Measurements from ENCODE around the gene OR2Y1.
"Not testable (repeated sequence)": the region's sequence is repeated elsewhere in the genome, so short reads cannot be mapped to it uniquely, and the experiment has no call there.

The OR2Y1 gene, protein sequence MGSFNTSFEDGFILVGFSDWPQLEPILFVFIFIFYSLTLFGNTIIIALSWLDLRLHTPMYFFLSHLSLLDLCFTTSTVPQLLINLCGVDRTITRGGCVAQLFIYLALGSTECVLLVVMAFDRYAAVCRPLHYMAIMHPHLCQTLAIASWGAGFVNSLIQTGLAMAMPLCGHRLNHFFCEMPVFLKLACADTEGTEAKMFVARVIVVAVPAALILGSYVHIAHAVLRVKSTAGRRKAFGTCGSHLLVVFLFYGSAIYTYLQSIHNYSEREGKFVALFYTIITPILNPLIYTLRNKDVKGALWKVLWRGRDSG

DNA sequence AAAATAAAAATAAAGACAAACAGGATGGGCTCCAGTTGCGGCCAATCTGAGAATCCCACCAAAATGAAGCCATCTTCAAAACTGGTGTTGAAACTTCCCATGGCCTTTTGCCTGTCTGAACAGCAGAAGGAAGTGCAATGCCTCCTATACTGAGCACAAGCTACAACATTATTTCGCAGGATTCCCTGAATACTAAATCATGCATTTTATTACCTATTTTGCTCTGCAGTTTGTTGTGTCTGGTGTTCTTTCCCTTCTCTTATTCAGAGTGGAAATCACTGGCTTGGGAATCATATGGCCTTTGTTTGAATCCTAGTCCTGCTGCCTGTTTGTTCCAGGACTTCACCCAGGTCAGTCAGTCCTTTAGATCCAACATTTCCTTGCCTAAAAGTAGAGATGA, at the start of gene OR2Y1:
Gene OR2Y1 (minus strand): TSS at position 101 of the 400 bp plus-strand sequence. CDS start 0 bp downstream, at position 101.
- DNase-seq (ENCODE audit: low read depth in 1 of 2, low spot score in 1 of 2) = no peak

DNA sequence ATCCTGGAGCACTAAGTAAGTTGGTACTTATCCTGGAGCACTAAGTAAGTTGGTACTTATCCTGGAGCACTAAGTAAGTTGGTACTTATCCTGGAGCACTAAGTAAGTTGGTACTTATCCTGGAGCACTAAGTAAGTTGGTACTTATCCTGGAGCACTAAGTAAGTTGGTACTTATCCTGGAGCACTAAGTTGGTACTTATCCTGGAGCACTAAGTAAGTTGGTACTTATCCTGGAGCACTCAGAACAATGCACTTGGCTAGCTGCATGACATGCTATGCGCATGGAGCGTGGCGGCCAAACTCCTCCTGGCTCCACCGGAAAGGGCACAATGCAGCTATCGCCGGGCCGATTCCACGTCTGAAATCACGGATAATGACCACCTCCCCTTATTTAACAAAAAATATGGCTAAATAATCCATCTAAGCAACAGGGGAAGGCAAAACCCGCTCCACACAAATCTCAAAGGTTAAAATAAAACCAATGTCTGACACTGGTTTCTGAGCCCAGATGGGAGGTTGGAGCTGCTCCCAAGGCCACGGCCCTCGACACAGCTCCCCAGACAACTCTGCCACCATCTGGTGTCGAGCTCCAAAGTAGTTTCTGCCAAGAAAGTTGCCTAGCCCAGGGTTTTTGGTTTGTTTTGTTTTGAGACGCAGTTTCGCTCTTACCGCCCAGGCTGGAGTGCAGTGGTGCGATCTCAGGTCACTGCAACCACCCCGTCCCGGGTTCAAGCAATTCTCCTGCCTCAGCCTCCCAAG, 49.0 kb upstream of the OR2Y1 start:
- DNase-seq (ENCODE audit: low read depth in 1 of 2, low spot score in 1 of 2) = not testable (repeated sequence)

DNA sequence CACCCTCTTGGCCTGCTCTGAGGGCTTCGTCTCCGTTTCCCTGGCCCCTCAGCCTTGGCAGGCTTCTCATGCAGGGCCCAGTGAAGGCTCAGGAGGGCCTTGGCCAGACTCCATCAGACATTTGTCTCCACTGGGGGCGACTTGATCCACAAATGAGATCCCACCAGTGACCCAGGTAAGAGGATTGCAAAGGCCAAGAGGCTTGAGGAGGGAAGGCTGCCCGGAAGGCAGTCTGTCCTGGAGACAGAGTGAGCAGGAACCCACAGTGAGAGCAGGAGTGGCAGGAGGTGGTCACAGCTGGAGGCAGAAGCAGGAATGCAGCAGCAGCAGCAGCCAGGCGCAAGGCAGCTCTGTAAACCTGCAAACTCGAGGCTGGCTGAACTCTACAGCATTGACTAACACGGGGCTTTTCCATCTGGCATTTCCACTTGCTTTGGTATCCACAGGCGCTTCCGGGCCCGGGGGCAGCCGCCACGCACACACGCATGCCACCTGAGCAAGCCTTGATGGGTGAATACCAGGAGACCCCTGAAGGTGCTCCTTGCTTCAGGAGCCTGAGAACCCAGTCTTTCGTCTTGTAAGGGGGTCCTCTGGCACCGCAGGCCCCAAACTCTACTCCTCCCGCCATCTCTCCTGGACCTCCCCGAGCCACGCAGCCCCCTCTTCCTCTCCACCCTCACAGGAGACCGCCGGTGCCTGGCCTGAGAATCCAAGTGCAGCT, 48.0 kb upstream of the OR2Y1 start:
- no peak for DNase-seq (ENCODE audit: low read depth in 1 of 2, low spot score in 1 of 2)

DNA sequence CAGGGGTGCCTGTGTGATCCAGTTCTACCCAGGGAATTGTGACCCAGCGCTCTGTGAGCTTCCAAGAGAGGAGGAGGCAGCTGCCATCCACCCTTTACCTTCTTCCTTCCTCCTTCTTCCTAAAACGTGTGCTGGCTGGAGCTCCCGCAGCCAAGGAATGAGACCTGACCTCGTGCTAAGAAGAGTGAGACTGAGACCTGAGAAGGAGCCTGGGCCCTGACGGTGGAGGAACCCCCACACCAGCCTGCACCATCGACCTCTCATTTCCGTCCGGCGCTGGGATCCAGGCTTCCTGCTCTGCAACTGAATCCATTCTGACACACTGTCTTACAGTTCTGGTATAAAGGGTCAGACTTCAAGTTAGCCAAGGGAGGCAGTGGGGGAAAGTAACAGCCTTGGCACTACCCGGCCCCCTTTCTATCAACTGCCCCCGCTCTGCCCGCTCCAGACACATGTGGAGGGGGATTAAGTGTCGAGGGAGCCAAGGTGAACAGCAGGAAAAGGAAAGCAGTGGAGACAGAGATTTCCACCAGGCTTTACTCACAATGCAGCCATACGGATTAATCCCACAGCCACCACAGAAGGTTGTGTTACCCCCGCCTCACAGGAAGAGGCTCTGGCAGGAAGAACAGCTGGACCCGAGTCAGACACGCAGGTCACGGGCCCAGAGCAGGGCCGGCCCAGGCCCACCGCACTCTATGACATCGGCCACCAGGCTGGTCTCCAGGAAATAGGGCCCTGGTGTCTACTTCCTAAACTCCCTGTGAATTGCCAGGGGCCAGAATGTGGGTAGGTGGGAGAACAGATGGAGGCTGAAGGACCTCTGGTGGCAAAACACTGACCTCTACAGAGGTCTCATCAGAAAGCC, 46.9 kb upstream of the OR2Y1 start:
- no peak for DNase-seq (ENCODE audit: low read depth in 1 of 2, low spot score in 1 of 2)

DNA sequence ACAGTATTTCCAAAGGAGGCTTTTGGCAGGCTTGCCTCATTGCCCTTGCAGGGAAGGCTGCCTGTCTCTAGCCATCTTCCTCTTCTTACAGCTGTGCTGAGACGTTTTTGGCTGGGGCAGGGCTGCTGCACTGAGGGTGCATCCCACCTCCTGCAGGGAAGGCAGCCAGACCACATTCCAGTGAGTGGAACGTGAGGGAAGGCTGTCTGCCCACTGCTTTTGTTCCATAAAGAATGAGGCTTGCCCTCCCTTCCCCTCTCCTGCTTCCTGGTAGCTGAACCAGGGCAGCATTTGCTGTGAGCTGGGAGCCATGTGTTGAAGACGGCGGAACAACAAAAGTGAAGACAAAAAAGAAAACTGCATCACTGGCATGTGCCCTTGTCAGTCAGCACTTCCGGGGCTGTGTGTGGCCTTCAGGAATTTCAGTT, 46.0 kb upstream of the OR2Y1 start:
- no peak for DNase-seq (ENCODE audit: low read depth in 1 of 2, low spot score in 1 of 2)

DNA sequence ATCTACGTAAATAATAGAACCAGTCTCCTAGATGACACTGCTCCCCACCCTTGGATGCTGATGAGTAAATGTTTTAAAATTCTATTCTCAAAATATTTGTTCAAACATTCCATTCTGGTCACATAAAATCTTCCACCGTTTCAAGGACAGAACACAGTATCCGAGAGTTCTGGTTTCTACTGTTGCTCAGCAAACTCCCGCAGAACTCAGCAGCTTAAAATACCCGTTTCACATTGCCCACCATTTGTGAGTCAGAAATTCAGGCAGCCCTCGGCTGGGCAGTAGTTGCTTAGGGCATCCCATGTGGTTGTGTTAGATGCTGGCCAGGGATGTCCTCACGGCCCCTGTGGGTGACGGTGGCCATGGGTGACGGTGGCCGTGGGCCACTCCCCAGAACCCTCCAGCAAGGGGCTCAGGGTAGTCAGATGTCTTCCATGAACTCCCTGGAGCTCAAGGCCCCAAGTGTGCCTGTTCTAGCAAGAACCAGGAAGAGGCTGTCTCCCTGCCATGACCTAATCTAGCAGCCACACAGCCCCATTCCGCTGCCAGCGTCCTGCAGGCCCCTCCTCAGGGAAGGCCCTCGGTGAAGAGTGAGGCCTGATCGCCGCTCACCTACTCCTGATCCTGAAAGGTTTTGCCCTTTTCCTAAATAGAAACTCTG, 45.4 kb upstream of the OR2Y1 start:
- no peak for DNase-seq (ENCODE audit: low read depth in 1 of 2, low spot score in 1 of 2)

DNA sequence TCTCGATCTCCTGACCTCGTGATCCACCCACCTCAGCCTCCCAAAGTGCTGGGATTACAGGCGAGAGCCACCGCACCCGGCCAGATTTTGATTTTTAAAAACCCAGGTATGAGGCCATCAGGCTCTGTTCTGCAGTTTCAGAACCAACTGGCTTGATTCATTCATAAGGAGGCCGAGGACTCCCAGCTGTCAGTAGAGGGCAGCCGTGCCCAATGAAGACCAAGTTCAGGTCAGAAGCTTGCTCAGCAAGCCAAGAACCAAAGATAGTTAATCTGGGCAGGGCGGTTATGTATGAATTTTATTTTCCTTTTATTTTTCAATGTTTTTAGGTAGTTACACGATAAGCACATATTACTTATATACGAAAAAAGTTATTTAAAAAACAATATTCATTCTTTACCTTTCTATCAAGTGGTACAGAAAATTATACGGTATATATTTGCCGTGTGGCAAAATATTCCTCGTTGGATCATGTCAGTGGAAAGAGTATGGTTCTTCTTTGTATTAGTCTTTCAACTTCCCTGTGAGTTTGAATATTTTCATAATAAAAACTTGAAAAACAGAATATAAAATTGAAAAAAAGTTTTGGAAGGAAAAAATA, 44.7 kb upstream of the OR2Y1 start:
- DNase-seq (ENCODE audit: low read depth in 1 of 2, low spot score in 1 of 2) = peak; percentile 39 to 53

DNA sequence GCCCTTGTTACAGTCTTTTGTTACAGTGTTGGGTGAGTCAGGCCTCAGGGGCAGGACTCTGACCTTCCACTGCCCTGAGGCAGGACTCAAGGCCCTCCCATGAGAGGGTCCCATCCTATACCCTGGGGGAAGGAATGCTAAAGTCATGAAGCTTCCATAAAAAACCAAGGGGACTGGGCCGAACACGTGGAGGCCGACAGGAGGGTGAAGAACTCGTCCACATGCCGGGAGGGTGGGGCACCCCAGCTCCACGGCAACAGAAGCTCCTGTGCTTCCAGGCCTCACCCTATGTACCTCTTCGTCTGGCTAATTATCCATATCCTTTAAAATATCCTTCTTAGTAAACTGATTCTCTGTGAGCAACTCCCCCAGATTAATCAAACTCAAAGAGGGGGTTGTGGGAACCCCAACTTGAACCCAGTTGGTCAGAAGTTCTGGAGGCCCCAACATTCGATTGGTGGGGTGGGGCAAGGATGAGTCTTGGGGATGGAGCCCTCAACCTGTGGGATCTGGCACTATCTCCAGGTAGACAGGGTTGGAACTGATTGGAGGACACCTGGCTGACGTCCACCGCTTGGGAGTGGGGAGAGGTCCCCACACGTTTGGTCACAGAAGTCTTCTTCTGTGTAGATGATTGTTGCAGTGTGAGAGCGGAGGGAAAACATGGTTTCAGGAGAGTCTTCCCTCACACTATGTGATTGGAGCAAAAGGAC, 43.6 kb upstream of the OR2Y1 start:
- DNase-seq (ENCODE audit: low read depth in 1 of 2, low spot score in 1 of 2) = no peak

DNA sequence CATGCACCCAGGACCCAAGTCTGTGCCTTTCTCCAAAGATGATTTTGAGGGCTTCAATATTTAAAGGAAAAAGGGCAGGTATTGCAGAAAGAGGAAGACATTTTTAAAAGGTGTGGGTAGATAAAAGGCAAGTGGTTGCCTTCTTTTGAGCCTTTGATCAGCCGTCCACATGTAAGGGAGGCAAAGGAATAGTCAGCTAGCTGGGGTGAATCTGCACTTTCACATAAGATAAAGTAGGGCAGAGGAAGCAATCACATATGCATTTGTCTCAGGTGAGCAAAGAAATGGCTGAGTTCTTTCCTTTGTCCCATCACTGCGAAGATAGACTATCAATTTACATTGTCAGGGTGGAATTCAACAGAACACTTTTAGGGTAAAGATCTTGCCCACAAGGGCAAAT, 42.9 kb upstream of the OR2Y1 start:
- no peak for DNase-seq (ENCODE audit: low read depth in 1 of 2, low spot score in 1 of 2)

DNA sequence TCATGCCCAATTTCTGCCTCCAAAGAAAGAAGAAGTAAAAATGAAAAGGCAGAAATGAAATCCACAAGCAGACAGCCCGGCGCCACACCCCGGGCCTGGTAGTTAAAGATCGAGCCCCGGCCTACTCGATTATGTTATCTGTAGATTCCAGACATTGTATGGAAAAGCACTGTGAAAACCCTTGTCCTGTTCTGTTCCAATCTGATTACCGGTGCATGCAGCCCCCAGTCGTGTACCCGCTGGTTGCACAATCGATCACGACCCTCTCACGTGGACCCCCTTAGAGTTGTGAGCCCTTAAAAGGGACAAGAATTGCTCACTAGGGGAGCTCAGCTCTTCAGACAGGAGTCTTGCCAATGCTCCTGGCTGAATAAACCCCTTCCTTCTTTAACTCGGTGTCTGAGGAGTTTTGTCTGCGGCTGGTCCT, 42.1 kb upstream of the OR2Y1 start:
- not testable (repeated sequence) for DNase-seq (ENCODE audit: low read depth in 1 of 2, low spot score in 1 of 2)

DNA sequence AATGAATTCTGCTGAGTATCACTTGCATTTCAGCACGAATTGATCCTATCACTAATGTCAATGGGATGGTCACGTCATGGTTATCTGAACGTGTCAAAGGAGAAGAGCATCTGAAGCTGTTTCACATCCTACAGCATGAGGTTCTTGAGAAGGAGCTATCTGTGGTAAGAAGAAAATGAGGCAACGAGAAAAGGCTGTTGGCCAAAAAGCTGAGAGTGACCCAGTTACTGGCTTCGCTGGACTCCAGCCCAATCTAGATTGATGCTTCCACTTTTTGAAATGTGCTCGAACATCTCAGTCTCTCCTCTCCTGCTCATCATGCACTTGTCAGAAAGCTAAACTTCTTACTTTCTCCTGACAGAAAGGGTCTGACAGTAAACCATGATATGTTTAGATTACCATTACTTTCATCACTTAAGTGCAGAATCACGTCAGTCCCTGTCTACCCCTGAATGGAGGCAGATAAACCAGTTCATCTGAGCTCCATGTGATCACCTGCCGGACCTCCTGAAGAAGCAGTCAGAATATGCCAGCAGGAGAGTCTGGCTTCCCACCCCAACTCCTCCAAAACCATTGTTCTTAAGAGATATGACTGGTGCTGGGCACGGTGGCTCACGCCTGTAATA, 40.2 kb upstream of the OR2Y1 start:
- no peak for DNase-seq (ENCODE audit: low read depth in 1 of 2, low spot score in 1 of 2)

DNA sequence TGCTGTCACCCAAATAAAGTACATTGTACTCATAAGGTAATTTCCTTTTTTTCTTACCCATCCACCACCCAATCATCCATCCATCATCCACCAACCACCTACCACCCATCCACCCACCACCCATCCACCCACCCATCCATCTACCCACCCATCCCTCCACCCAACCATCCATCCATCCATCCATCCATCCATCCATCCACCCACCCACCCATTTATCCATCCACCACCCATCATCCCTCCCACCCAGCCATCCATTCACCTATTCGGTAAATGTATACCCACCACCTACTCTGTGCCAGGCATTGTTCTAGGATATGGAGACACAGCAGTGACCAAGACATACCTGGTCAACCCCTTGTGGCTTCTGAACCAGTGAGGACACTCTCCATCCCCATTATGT, 37.6 kb upstream of the OR2Y1 start:
- DNase-seq (ENCODE audit: low read depth in 1 of 2, low spot score in 1 of 2) = no peak

DNA sequence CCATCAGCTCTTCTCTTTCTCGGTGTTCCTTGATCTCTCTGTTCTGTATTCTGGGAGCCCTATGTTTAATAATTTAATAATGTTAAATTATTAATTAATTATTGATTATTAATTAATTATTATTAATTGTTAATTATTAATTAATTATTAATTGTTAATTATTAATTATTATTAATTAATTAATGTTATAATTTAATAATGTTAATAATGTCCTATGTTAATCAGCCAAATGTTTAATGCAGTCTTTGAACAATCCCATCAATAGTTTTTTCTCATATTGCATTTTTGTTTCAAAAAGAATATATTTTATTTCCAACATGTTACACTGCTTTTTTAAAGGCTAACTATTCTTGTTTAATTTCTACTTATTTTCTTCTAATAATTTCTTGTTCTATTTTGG, 36.5 kb upstream of the OR2Y1 start:
- no peak for DNase-seq (ENCODE audit: low read depth in 1 of 2, low spot score in 1 of 2)

DNA sequence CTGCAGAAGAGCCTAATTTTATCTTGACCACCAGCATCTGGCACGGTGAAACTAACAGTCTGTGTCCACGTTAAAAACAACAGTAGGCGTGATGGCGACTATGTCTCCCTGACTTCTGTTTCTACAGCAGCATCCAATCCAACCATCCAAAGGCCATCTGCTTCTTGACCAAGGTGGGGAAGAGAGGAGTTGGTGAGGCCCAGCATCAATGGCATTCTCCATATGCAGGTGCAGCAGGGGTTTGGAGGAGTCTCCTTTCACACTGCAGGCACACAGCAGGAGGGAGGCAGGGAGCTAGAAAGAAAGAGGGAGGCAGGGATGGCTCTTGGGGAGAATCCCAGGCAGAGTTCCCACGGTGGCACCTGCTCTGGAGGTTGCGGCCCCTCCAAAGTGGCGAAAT, 35.8 kb upstream of the OR2Y1 start:
- no peak for DNase-seq (ENCODE audit: low read depth in 1 of 2, low spot score in 1 of 2)

DNA sequence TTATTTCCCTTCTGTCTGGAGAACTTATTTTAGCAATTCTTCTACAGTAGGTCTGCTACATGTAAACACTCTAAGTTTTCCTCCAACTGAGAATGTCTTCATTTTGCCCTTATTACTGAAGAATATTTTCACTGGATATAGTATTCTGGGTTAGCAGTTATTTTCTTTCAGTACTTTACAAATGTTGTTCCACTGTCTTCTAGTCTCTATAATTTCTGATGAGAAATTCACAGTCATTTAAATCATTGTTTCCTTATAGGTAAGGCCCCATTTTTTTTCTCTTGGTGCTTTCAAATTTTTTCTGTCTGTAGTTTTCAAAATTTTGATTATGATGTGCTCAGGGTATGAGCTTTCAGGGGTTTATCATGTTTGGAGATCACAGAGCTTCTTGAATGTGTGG, 32.0 kb upstream of the OR2Y1 start:
- DNase-seq (ENCODE audit: low read depth in 1 of 2, low spot score in 1 of 2) = no peak

DNA sequence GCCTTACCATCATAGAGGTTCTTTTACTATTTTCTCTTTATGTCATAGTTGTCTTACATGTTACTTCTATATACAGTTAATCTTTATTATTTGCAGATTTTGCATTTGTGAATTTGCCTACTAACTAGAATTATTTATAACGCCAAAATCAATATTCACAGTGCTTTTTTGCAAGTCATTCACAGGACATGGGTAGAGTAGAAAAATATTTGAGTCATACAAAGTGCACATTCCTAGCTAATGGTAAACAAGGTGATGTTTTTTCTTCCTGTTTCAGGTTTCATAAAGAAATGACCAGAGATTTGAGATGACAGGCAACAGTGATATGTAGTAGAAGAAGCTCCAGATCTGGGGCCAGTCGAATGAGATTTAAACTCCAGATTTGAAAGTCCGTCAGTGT, 30.0 kb upstream of the OR2Y1 start:
- DNase-seq (ENCODE audit: low read depth in 1 of 2, low spot score in 1 of 2) = no peak

DNA sequence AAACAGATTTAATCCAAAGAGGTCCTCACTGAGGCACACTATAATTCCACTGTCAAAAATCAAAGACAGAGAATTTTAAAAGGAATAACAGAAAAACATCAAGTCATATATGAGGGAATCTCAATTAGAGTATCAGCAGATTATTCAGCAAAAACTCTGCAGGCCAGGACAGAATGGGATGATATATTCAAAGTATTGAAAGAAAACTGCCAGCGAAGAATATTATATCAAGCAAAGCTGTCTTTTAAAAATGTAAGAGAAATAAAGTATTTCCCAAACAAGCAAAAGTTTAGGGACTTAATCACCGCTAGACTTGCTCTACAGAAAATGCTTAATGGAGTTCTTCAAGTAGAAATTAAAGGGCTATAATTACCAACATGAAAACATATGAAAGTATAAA, 15.7 kb upstream of the OR2Y1 start:
- DNase-seq (ENCODE audit: low read depth in 1 of 2, low spot score in 1 of 2) = no peak

DNA sequence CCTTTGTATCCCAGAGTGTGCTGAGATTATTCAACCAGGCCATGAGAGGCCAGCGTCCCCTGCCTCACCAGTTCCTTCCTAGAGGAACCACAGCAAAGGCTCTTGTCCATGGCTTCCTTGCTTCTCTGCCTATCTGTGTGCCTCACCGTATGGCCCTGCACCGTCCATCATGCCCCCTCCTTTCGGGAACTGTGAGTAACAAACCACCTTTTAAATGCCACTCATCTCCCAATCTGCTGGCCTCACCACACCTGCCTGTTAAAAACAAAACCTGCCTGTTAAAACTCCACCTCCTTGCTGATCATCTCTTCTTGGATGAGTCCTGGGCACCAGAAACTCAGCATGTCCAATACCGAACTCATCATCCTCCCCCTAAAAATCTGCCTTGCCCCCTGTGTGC, 4.4 kb upstream of the OR2Y1 start:
- DNase-seq (ENCODE audit: low read depth in 1 of 2, low spot score in 1 of 2) = no peak

DNA sequence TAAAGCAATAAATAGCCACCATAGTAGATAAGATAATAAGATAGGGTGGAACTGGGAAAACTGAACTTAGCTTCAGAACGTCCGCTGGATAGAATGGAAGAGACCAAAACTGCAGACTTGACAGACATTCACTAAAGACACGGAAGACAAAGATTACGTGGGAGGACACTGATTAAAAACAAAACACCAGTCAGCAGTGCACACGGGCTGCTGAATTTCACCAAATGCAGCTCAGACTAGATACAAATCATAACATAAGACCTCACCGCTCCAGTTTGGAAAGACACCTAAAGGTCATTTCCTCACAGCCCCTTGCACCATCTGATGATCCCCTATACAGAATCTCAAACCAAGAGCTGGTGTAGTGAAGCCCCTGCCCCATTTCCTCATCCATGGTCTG, 2.9 kb upstream of the OR2Y1 start:
- no peak for DNase-seq (ENCODE audit: low read depth in 1 of 2, low spot score in 1 of 2)
